Mammary epithelial cell (primary cell): Measurements from ENCODE around the gene C10orf71.

Experiments
- CTCF ChIP-seq, 2 donors: IDR thresholded peaks in 1 of 2; conservative IDR thresholded peaks in 1 of 2; 2 replicates each; pipeline ENCODE4 v1.5.1; 2011 to 2012; ENCODE audit warnings: inconsistent platforms in 2 of 2, low read length in 2 of 2, mild to moderate bottlenecking in 2 of 2, control low read depth in 1 of 2, low read depth in 1 of 2; ENCODE audit not compliant: insufficient read depth in 1 of 2; ENCODE audit errors: extremely low read depth in 1 of 2
- EZH2 ChIP-seq: IDR thresholded peaks from 2 replicates; pipeline ENCODE4 v1.6.1; 2012; ENCODE audit warnings: low read length, inconsistent platforms, borderline replicate concordance

- TF ChIP-seq CTCF (conservative IDR thresholded peaks at IDR 0.05 in 1 of 2, IDR thresholded peaks at IDR 0.05 in 1 of 2; ENCODE audit: extremely low read depth in 1 of 2, insufficient read depth in 1 of 2, low read depth in 1 of 2, low read length in 2 of 2), result no peak
- no peak for TF ChIP-seq EZH2
These were observed 5.8 kb upstream of the C10orf71 start for GRCh38 chr10:49293208-49293603.
